GM12878 (cell line): ENCODE data around the gene RBBP6. TPM values are rescaled to one million over a fixed set of nuclear protein-coding genes. Genes with fewer than 3 reads are reported as not detected.

ENCODE experiments used
- BCL11A ChIP-seq: IDR thresholded peaks from 2 replicates; pipeline ENCODE4 v1.6.1; 2011; ENCODE audit warnings: low read depth, low read length
- BHLHE40 ChIP-seq, 2 experiments: fragments of 450-650 bp in 1 of 2; IDR thresholded peaks; 2 replicates each; pipeline ENCODE4 v1.6.1; 2011 to 2017; ENCODE audit warnings: low read depth in 2 of 2, borderline replicate concordance in 1 of 2, improper control_type of control experiment in 1 of 2, low read length in 1 of 2, mild to moderate bottlenecking in 1 of 2
- CHD1 ChIP-seq: IDR thresholded peaks from 2 replicates; pipeline ENCODE4 v1.6.1; 2012; ENCODE audit warnings: low read depth, low read length, improper control_type of control experiment
- DPF2 ChIP-seq: fragments of 450-650 bp; IDR thresholded peaks from 2 replicates; pipeline ENCODE4 v1.6.1; 2017; ENCODE audit warnings: mild to moderate bottlenecking
- EED ChIP-seq: sonication (generic); IDR thresholded peaks from 2 replicates; pipeline ENCODE4 v1.6.1; 2016; ENCODE audit warnings: antibody characterized with exemption, low read depth
- GATAD2B ChIP-seq: fragments of 450-650 bp; conservative IDR thresholded peaks from 2 replicates; pipeline ENCODE4 v1.6.1; 2017; ENCODE audit warnings: low read depth, mild to moderate bottlenecking, moderate library complexity
- HCFC1 ChIP-seq: fragments of 150-350 bp; IDR thresholded peaks from 2 replicates; pipeline ENCODE4 v1.6.1; 2014; ENCODE audit warnings: low read length
- HDAC2 ChIP-seq: fragments of 200-600 bp; sonication (generic); IDR thresholded peaks from 2 replicates; pipeline ENCODE4 v1.6.1; 2017
- IRF3 ChIP-seq: fragments of 450-650 bp; IDR thresholded peaks from 2 replicates; pipeline ENCODE4 v1.6.1; 2014; ENCODE audit warnings: mild to moderate bottlenecking
- KAT2A ChIP-seq: conservative IDR thresholded peaks from 2 replicates; pipeline ENCODE4 v1.6.1; 2011; ENCODE audit warnings: low read depth, low read length; ENCODE audit not compliant: control insufficient read depth
- KLF5 ChIP-seq: fragments of 450-650 bp; IDR thresholded peaks from 2 replicates; pipeline ENCODE4 v1.6.1; 2014; ENCODE audit warnings: mild to moderate bottlenecking; ENCODE audit not compliant: partially characterized antibody
- LARP7 ChIP-seq: fragments of 450-650 bp; IDR thresholded peaks from 2 replicates; pipeline ENCODE4 v1.6.1; 2017; ENCODE audit warnings: mild to moderate bottlenecking
- MXI1 ChIP-seq: fragments of 150-350 bp; IDR thresholded peaks from 2 replicates; pipeline ENCODE4 v1.6.1; 2011; ENCODE audit warnings: low read depth, mild to moderate bottlenecking, inconsistent platforms, low read length, improper control_type of control experiment
- NFYB ChIP-seq: IDR thresholded peaks from 2 replicates; pipeline ENCODE4 v1.6.1; 2011; ENCODE audit warnings: low read depth, mild to moderate bottlenecking, low read length, improper control_type of control experiment, moderate library complexity; ENCODE audit not compliant: insufficient read depth
- PAX5 ChIP-seq: IDR thresholded peaks from 2 replicates; pipeline ENCODE4 v1.6.1; 2011; ENCODE audit warnings: low read depth, low read length, borderline replicate concordance
- POLR2A ChIP-seq: IDR thresholded peaks from 2 replicates; pipeline ENCODE4 v1.6.1; 2011; ENCODE audit warnings: low read depth, mild to moderate bottlenecking, low read length
- RCOR1 ChIP-seq: conservative IDR thresholded peaks from 2 replicates; pipeline ENCODE4 v1.6.1; 2012; ENCODE audit warnings: low read depth, low read length, improper control_type of control experiment
- SKIL ChIP-seq: fragments of 450-650 bp; IDR thresholded peaks from 2 replicates; pipeline ENCODE4 v1.6.1; 2017; ENCODE audit warnings: mild to moderate bottlenecking, low read depth, inconsistent platforms; ENCODE audit not compliant: poor library complexity, severe bottlenecking
- SP1 ChIP-seq: IDR thresholded peaks from one replicate; pipeline ENCODE4 v1.6.1; 2011; ENCODE audit warnings: low read depth, low read length
- TARDBP ChIP-seq: IDR thresholded peaks from 2 replicates; pipeline ENCODE4 v1.6.1; 2016; ENCODE audit warnings: borderline replicate concordance
- TBL1XR1 ChIP-seq: IDR thresholded peaks from 2 replicates; pipeline ENCODE4 v1.6.1; 2012; ENCODE audit warnings: low read depth, low read length, improper control_type of control experiment
- TCF3 ChIP-seq: IDR thresholded peaks from 2 replicates; pipeline ENCODE4 v1.6.1; 2012; ENCODE audit warnings: low read depth, mild to moderate bottlenecking, low read length, borderline replicate concordance; ENCODE audit not compliant: insufficient read depth
- YY1 ChIP-seq: IDR thresholded peaks from 2 replicates; pipeline ENCODE4 v1.6.1; 2011; ENCODE audit warnings: low read depth, mild to moderate bottlenecking, low read length
- ZBTB33 ChIP-seq: fragments of 450-650 bp; IDR thresholded peaks from 2 replicates; pipeline ENCODE4 v1.6.1; 2017; ENCODE audit warnings: mild to moderate bottlenecking
- ZBTB4 ChIP-seq: fragments of 450-650 bp; formaldehyde crosslinking; IDR thresholded peaks from 2 replicates; pipeline ENCODE4 v1.4.0; 2022; ENCODE audit warnings: mild to moderate bottlenecking, moderate library complexity
- polyA plus RNA-seq, 11 experiments: library from polyadenylated mRNA; depleted of rRNA in 4 of 11; unstranded in 6 of 11; stranded (reverse) in 5 of 11; fragments of >200 nt; fragmentation: Nextera tagmentation in 4 of 11; fragmentation: Illumina TruSeq in 1 of 11; extraction: Ambion mirVana in 4 of 11; extraction: Trizol in 1 of 11; gene quantifications; 1 replicate in 1 of 11; 2 replicates in 10 of 11; pipeline versions ENCODE4 v1.2.1 to v1.2.3, GENCODE V29; 2011 to 2016; ENCODE audit warnings: inconsistent platforms in 2 of 11, missing spikeins in 2 of 11, low read depth in 1 of 11
- total RNA-seq, 4 experiments: library from RNA; depleted of rRNA in 3 of 4; stranded (reverse); fragments of >200 nt in 3 of 4; fragmentation: Illumina TruSeq in 1 of 4; extraction: Trizol in 1 of 4; gene quantifications; 2 replicates each; pipeline versions ENCODE4 v1.2.1 to v1.2.3, GENCODE V29; 2013 to 2021

Gene RBBP6
- total and polyA plus RNA-seq, 10 of the 15 experiments (the other 5 are each of a cell fraction or from before 2014, with no cell fraction given): 16.9 to 80.2 (median 36.5) TPM

GRCh38 chr16:24539295-24539849 is at the start of gene RBBP6 (continued):
- TF ChIP-seq SKIL (peak; percentile 41), ZBTB4 (no peak), EED (0 out of 2 replicates have a peak, but pooled peaks have one; percentile 17), HDAC2 (no peak), NFYB (0 out of 2 replicates have a peak, but pooled peaks have one; percentile 28), SP1 (peak; percentile 40), ZBTB33 (no peak), RCOR1 (no peak), GATAD2B (no peak), BHLHE40 (IDR thresholded peaks at IDR 0.05; ENCODE audit: borderline replicate concordance in 1 of 2, low read depth in 2 of 2, low read length in 1 of 2) (peak; percentile 94 to 95), DPF2 (peak; percentile 70), TARDBP (no peak), POLR2A (peak; percentile 99), KAT2A (no peak), TBL1XR1 (peak; percentile 26; the same call in 1 of the 2 replicates), MXI1 (peak; percentile 49; the same call in 1 of the 2 replicates), CHD1 (peak; percentile 96), BCL11A (no peak), IRF3 (no peak), YY1 (peak; percentile 96), HCFC1 (peak; percentile 48), LARP7 (no peak), TCF3 (peak; percentile 55; the same call in 1 of the 2 replicates), KLF5 (peak; percentile 98), PAX5 (0 out of 2 replicates have a peak, but pooled peaks have one; percentile 45)
